ENCODE measurements around the gene TBC1D4. TPM values are rescaled to one million over a fixed set of nuclear protein-coding genes. Genes with fewer than 3 reads are reported as not detected.

Gene TBC1D4
- total and polyA plus RNA-seq, 2 experiments from 2014 or later: 18.7 to 38.2 TPM

GRCh38 chr13:75432045-75432444, 49.9 kb downstream of the TBC1D4 start:
- peak; percentile 24 for DNase-seq (ENCODE audit: low spot score)
- H3K27me3 Mint-ChIP-seq (ENCODE audit: insufficient read depth, low read depth, poor library complexity): no peaks in the 10 kb centered on the region
- no peak overlapping the region for H3K4me2 ChIP-seq
- no peak overlapping the region for H3K4me3 Mint-ChIP-seq
- peak overlapping the region; percentile 78 for H3K27ac Mint-ChIP-seq
- no peaks in the 10 kb centered on the region for H3K27me3 ChIP-seq (ENCODE audit: insufficient read depth)
- no peak overlapping the region for H2AFZ ChIP-seq
- H3K27ac ChIP-seq (ENCODE audit: low read depth): no peak overlapping the region; the same call in 1 of the 2 replicates
- H3K36me3 ChIP-seq (ENCODE audit: insufficient read depth): no peaks in the 10 kb centered on the region
- no peaks in the 10 kb centered on the region; the same call in 1 of the 2 replicates for H4K20me1 ChIP-seq (replicated peaks; ENCODE audit: insufficient read depth)
- TF ChIP-seq, protein P1, sequence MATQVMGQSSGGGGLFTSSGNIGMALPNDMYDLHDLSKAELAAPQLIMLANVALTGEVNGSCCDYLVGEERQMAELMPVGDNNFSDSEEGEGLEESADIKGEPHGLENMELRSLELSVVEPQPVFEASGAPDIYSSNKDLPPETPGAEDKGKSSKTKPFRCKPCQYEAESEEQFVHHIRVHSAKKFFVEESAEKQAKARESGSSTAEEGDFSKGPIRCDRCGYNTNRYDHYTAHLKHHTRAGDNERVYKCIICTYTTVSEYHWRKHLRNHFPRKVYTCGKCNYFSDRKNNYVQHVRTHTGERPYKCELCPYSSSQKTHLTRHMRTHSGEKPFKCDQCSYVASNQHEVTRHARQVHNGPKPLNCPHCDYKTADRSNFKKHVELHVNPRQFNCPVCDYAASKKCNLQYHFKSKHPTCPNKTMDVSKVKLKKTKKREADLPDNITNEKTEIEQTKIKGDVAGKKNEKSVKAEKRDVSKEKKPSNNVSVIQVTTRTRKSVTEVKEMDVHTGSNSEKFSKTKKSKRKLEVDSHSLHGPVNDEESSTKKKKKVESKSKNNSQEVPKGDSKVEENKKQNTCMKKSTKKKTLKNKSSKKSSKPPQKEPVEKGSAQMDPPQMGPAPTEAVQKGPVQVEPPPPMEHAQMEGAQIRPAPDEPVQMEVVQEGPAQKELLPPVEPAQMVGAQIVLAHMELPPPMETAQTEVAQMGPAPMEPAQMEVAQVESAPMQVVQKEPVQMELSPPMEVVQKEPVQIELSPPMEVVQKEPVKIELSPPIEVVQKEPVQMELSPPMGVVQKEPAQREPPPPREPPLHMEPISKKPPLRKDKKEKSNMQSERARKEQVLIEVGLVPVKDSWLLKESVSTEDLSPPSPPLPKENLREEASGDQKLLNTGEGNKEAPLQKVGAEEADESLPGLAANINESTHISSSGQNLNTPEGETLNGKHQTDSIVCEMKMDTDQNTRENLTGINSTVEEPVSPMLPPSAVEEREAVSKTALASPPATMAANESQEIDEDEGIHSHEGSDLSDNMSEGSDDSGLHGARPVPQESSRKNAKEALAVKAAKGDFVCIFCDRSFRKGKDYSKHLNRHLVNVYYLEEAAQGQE (IDR thresholded peaks at IDR 0.05; ENCODE audit: unreplicated experiment): no peak
- TF ChIP-seq CREB1 (CRISPR knock-in tag; IDR thresholded peaks at IDR 0.05; ENCODE audit: low read depth) (no peak), EZH2phosphoT487 (IDR thresholded peaks at IDR 0.05; ENCODE audit: unreplicated experiment) (no peak), CTCF (conservative IDR thresholded peaks at IDR 0.05; ENCODE audit: low read depth in 2 of 2) (peak; percentile 23 to 35; a peak in 1 of 4 replicates), ZNF331 (CRISPR knock-in tag; IDR thresholded peaks at IDR 0.05; ENCODE audit: low read depth) (no peak)
- H3K4me1 Mint-ChIP-seq: peaks cover 6% of the 10 kb centered on the region; the same call in 1 of the 3 replicates
- no peaks in the 10 kb centered on the region for H3K9me2 ChIP-seq (ENCODE audit: insufficient read depth)
- H3K4me3 ChIP-seq: no peak overlapping the region
- H3F3A ChIP-seq (replicated peaks; ENCODE audit: low read depth): no peaks in the 10 kb centered on the region
- no peaks in the 10 kb centered on the region for H3K9me3 Mint-ChIP-seq
- no peaks in the 10 kb centered on the region; the same call in 2 of the 3 replicates for H3K36me3 Mint-ChIP-seq (ENCODE audit: low read depth)
- H3K4me1 ChIP-seq (ENCODE audit: insufficient read depth): no peaks in the 10 kb centered on the region
- 0 out of 3 replicates have a peak, but pooled peaks have one; percentile 26 for ATAC-seq
- peaks cover 39% of the 10 kb centered on the region for H3K79me2 ChIP-seq (replicated peaks; ENCODE audit: insufficient read depth)

DNA sequence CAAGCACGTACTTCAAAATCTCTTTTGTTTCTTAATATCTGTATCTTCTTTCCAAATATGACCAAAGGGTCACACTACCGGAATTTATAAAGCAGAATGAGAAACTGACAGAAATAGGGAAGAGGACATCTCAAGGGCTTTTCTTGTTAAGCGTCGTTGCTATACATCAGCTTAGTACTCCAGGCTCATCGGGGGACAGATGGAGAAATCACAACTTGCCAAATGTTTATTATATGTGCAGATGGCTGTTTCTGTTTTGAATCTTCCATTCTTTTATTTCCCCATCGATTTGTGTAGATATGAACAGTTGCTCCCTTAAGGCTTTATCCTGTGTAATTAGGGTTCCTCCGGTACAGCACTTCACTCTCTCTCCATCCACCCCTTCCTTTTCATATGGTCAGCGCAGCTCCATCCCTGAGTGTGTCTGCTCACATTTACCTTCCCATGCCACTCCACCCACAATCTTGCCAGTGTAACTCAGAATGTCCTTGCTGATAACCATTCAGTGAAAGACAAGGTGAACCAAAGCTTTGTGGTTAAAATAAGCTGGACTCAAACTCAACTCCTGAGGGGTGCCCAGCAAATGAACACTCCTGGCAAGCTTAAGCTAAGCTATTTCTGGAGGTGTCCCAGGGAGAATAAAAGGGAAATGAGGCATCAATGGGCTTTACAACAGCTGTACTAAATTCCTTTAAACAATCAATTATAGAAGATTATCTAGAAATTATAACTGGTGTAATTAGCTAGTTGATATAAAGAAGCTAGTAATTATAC, 51.3 kb downstream of the TBC1D4 start:
- H4K20me1 ChIP-seq (replicated peaks; ENCODE audit: insufficient read depth): no peaks in the 10 kb centered on the region; the same call in 1 of the 2 replicates
- ATAC-seq: no peak
- peaks cover 30% of the 10 kb centered on the region for H3K79me2 ChIP-seq (replicated peaks; ENCODE audit: insufficient read depth)
- no peak overlapping the region for H2AFZ ChIP-seq
- H3K27me3 ChIP-seq (ENCODE audit: insufficient read depth): no peaks in the 10 kb centered on the region
- H3K4me1 Mint-ChIP-seq: peaks cover 6% of the 10 kb centered on the region; the same call in 1 of the 3 replicates
- no peak overlapping the region for H3K4me3 ChIP-seq
- DNase-seq (ENCODE audit: low spot score): no peak
- H3K4me2 ChIP-seq: no peak overlapping the region
- H3K9me3 Mint-ChIP-seq: no peaks in the 10 kb centered on the region
- no peaks in the 10 kb centered on the region for H3K9me2 ChIP-seq (ENCODE audit: insufficient read depth)
- H3K27ac ChIP-seq (ENCODE audit: low read depth): no peak overlapping the region
- no peaks in the 10 kb centered on the region for H3K36me3 ChIP-seq (ENCODE audit: insufficient read depth)
- H3F3A ChIP-seq (replicated peaks; ENCODE audit: low read depth): no peaks in the 10 kb centered on the region
- no peak overlapping the region for H3K4me3 Mint-ChIP-seq
- H3K27me3 Mint-ChIP-seq (ENCODE audit: insufficient read depth, low read depth, poor library complexity): no peaks in the 10 kb centered on the region
- no peak overlapping the region for H3K27ac Mint-ChIP-seq
- no peaks in the 10 kb centered on the region for H3K36me3 Mint-ChIP-seq (ENCODE audit: low read depth)
- H3K4me1 ChIP-seq (ENCODE audit: insufficient read depth): no peaks in the 10 kb centered on the region
- TF ChIP-seq ZNF462 (CRISPR knock-in tag; IDR thresholded peaks at IDR 0.05) (no peak), POLR2AphosphoS5 (IDR thresholded peaks at IDR 0.05; ENCODE audit: low read depth) (no peak), EZH2phosphoT487 (IDR thresholded peaks at IDR 0.05; ENCODE audit: unreplicated experiment) (no peak), EZH2 (IDR thresholded peaks at IDR 0.05; ENCODE audit: low read depth, unreplicated experiment) (no peak)
